GDM1 (cell line): ENCODE results near the gene COL6A3.

ENCODE experiments used
- DNase-seq: peaks from one replicate; lab custom pipeline; 2025; lab: John Stamatoyannopoulos, UW

COL6A3 gene

DNA sequence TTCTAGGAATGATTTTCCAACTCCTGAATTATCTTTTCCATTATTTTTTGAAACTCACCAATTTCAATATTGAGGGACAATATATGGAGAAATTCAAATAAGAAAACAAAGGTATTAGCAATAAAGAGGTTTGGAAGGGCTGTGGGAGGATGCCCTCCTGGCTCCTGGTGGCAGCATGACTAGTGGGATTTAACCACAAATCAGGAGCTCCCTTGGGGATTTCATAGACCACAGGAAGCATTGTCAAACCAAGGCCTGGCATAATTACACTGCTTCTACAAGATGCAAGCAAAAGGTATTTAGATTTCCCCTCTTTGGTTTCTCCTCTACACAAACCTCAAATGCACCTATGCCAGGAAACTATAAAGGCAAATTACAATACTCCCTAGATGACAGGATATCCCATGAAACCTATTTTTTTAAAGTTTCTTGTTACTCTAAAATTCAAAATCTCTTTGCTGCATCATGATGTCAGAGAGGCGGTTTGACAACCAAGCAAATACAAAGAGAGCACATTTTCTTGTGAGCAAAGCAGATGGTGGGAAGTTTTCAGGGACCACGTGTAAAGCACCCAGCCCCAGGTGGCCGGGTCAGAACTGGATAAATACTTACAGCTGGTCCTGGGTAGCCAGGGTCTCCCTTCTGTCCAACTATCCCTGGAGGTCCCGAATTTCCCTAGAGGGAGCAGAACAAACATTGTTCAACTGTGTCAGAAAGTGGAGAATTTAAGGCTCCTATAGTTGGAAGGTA is 67.9 kb downstream of the COL6A3 start:
- no peak for DNase-seq

- no peak for DNase-seq
Observed at GRCh38 chr2:237345411-237345810, 68.6 kb downstream of the COL6A3 start.

DNA sequence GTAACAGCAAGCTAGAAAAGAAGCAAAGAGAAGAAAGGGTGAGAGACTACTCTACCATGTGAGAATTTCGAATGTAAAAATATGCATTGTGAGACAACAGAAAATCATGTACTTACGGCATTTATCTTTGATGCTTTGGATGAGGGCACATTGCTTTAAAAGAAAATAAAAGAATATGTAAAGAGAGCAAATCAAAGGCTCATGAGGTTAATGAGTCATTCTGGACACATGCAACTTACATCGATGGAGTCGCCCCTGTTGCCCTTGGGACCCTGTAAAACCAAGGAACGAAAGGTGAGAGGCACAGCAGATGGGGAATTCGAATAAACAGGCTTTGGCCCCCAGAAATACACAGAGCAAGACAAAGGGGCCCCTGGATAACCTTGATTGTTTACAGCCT is 69.0 kb downstream of the COL6A3 start:
- no peak for DNase-seq

- no peak for DNase-seq
Observed at GRCh38 chr2:237343993-237344392, 70.0 kb downstream of the COL6A3 start.

- no peak for DNase-seq
Observed at GRCh38 chr2:237341872-237342271, 72.1 kb downstream of the COL6A3 start.

- DNase-seq: no peak
Observed at GRCh38 chr2:237337586-237337985, 76.4 kb downstream of the COL6A3 start.

- DNase-seq: no peak
Observed at GRCh38 chr2:237336131-237336530, 77.8 kb downstream of the COL6A3 start.

GRCh38 chr2:237333748-237334147 is 80.2 kb downstream of the COL6A3 start:
- DNase-seq: no peak

- no peak for DNase-seq
Observed at GRCh38 chr2:237330541-237330940, 83.4 kb downstream of the COL6A3 start.

- no peak for DNase-seq
Observed at GRCh38 chr2:237327175-237327950, 86.6 kb downstream of the COL6A3 start.

DNA sequence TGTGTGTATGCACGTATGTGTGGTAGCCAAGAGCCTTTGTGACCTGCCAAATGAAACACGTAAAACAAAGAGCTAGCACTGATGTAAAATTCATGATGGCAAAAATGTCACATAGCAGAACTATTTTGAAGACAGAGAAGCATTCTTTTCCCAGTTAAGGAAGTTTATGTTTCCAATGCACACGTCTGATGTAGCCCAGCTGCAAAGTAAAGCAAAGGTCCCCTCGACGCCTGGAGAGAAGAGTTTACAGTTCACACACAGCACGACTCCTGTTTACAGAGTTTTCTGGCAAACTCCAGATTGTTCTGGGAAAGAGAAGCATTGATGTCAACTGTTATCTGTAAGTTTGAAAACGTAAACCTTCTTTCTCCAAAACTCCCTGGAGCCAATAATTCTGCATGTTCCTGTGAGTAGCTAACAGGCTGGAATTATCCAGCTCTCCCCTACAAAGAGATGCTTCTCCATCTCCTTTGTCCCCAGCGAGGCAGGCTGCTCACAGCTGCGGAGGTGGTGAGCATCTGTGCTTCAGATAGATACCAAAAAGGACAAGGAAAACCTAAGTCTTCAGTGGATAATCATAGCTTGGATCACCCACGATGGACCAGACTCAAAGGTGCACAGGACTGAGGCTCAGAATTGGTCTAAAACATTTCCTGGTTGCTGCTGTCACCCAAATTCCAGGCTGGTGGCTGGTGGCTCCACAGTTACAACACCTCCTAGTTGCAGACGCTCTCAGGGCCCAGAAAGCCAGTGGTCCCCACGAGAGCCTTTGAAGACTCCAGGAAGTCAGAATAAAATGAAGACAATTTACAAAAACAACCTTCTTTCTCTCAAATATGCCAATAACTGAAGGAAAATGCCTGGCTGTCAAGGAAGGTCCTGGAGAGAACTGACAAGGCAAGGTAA is 87.4 kb downstream of the COL6A3 start:
- DNase-seq: no peak

DNA sequence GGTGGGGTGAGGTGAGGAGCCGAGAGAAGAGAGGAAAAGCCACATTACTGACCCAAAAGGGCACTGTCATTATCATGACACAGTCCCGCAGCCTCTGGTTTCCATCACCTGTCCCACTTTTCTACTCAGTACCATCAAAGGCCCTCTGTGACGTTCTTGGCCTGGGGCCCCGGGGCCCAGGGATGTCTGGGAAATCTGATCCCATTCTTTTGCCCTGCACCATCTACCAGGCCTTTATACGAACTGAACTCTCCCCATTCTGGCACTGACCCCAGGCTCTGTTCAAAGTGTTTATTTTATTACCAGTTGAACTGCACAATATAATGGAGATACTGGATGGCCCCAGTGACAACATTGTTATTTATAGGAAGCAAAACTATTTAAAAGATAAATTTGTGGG is 89.1 kb downstream of the COL6A3 start:
- no peak for DNase-seq

GRCh38 chr2:237324405-237324831 is 89.5 kb downstream of the COL6A3 start:
- DNase-seq: no peak

DNA sequence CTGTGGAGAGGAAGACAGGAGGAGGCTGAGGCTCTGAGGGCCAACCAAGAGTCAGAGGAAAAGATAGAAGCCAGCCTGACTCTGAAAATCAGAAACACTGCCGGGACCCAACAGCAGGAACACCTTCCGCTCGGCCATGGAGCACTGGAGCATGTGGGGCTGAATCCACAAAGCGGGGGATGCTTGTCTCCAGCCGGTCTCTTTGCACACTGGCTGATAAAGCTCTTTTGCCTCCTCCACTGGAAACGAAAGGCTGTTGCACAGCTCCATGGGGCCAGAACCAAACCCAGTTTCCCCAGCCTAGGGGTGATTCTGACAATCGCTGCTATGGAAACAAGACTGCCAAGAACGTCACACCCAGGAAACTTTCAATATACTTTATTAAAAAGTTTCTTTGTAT is 90.3 kb downstream of the COL6A3 start:
- DNase-seq: no peak

DNA sequence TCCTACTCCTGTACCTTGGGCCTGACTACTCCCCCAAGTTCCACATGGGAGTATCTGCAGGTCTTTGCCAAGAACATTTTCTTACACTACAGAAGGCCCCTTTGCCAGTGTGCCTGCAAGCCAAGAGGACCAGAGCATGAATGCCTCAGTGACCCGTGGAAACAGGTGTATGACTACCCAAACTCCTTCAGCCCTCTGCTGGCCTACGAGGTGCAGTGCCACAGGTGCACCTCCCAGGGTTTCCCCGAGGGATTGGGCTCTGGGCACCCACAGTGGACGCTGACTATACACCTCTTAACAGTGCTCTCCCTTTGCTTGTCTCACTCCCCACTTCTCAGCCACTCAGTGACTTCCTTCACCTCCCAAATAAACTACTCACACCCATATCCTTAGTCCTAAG is 91.4 kb downstream of the COL6A3 start:
- no peak for DNase-seq

DNA sequence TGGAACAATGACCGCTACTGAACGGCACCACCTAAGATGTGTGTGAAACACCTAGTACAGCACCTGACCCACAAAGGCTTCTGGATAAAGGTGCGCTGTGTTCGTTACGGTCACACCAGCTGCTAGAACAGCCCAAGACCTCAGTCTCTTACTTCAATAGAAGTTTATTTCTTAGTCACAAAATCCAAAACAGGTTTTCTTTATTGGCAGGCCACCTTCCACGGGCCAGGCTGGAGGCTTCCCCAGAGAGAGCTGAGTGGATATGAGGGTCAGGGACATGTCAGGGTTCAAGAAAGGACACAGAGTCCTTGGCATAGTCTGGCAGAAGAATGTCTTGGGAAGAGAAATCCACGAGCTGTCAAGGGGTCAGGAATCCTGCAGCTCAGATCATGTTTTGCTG is 92.2 kb downstream of the COL6A3 start:
- DNase-seq: no peak

GRCh38 chr2:237320801-237321560 is 93.0 kb downstream of the COL6A3 start:
- no peak for DNase-seq

DNA sequence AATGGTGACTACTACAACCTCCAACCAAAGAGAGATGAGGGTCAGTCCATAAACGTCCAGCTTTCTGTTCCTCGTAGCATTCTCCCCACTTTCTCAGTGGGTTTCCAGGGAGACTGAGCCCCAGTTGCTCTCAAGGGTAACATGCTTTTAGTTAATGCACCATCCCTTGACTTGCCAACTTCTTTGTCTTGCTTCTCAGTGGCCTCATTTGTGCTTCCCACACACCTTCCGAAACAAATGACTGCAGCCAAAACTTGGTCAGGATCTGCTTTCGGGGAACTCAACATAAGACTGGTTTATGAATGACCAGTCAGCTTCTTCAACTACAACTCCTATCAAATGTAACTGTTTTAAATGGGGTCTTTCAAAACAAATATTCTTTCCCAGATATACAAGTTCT is 94.1 kb downstream of the COL6A3 start:
- DNase-seq: no peak

DNA sequence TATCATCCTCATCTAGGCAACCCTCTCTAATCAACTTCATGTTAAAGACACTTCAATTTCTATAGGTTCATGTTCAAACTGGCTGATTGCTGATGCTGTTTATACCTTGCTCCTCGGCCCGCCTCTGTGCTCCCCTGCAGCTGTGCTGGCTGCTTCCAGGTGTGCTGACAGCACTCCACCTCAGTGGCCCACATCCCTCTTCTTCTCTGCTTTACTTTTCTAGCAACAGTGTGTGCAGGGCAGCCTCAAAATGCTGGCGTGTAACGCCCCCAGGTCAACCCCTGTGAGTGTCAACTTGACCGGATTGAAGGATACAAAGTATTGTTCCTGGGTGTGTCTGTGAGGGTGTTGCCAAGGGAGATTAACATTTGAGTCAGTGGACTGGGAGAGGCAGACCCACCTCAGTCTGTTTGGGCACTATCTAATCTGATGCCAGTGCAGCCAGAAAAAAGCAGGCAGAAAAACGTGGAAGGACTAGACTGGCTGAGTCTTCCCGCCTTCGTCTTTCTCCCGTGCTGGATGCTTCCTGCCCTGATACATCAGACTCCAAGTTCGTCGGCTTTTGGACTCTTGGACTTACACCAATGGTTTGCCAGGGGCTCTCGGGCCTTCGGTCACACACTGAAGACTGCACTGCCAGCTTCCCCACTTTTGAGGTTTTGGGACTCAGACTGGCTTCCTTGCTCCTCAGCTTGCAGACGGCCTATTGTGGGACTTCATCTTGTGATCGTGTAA is 94.7 kb downstream of the COL6A3 start:
- no peak for DNase-seq

GRCh38 chr2:237316339-237316738 is 97.6 kb downstream of the COL6A3 start:
- no peak for DNase-seq

- DNase-seq: no peak
Observed at GRCh38 chr2:237315829-237316225, 98.1 kb downstream of the COL6A3 start.
